ENCODE results near the gene HNRNPC.

HNRNPC gene

DNA sequence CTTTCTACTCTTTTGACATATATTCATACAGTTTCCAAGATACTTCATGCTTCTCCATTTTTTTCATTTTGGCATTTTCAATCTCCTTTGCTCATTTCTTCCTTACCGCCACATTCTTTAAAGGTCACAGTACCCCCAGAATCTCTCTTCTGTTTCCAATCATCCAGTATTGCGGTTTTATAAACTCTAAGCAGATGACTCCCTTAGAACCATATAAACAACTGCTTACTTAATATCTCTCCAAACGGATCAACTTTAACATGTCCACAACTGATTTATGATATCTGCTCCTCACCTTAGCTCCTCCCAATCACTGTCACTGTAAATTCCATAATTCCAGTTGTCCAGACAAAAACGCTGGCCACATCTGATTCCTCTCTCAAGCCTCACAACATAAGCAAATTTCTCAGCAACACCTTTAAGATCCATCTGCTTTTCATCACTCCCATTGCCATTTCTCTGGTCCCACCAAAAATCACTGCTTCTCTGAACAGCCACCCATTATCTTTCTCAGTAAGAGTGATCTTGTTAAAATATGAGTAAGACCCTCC, 49.6 kb downstream of the HNRNPC start:
- ATAC-seq (ENCODE audit: insufficient read depth, low read depth) (no peak), DNase-seq (no peak)
- Histone ChIP-seq H3K36me3 (ENCODE audit: insufficient read depth, low read length) (peaks cover 100% of the 10 kb centered on the region), H3K27me3 (ENCODE audit: insufficient read depth, low read length, poor library complexity) (no peaks in the 10 kb centered on the region), H3K27ac (ENCODE audit: low read length) (no peak overlapping the region), H3K4me3 (ENCODE audit: low read depth in 1 of 2, low read length in 2 of 2) (no peak overlapping the region), H3K4me1 (ENCODE audit: insufficient read depth, low read length) (no peaks in the 10 kb centered on the region; the same call in 1 of the 2 replicates), H2AFZ (ENCODE audit: low read depth, low read length) (no peak overlapping the region), H4K20me1 (ENCODE audit: insufficient read depth, low read length) (peaks cover 96% of the 10 kb centered on the region), H3K9me3 (ENCODE audit: insufficient read depth, low read length, severe bottlenecking) (no peaks in the 10 kb centered on the region), H3K4me2 (ENCODE audit: insufficient read depth, low read length) (no peak overlapping the region), H3K9ac (ENCODE audit: low read depth, low read length) (no peak overlapping the region), H3K79me2 (ENCODE audit: insufficient read depth, low read length) (peaks cover 100% of the 10 kb centered on the region)
- TF ChIP-seq EZH2 (IDR thresholded peaks at IDR 0.05; ENCODE audit: borderline replicate concordance, low read depth, low read length, severe bottlenecking), result no peak
- TF ChIP-seq, protein P1, sequence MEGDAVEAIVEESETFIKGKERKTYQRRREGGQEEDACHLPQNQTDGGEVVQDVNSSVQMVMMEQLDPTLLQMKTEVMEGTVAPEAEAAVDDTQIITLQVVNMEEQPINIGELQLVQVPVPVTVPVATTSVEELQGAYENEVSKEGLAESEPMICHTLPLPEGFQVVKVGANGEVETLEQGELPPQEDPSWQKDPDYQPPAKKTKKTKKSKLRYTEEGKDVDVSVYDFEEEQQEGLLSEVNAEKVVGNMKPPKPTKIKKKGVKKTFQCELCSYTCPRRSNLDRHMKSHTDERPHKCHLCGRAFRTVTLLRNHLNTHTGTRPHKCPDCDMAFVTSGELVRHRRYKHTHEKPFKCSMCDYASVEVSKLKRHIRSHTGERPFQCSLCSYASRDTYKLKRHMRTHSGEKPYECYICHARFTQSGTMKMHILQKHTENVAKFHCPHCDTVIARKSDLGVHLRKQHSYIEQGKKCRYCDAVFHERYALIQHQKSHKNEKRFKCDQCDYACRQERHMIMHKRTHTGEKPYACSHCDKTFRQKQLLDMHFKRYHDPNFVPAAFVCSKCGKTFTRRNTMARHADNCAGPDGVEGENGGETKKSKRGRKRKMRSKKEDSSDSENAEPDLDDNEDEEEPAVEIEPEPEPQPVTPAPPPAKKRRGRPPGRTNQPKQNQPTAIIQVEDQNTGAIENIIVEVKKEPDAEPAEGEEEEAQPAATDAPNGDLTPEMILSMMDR (IDR thresholded peaks at IDR 0.05; ENCODE audit: borderline replicate concordance, extremely low read depth, low read length, poor library complexity, severe bottlenecking), result no peak

DNA sequence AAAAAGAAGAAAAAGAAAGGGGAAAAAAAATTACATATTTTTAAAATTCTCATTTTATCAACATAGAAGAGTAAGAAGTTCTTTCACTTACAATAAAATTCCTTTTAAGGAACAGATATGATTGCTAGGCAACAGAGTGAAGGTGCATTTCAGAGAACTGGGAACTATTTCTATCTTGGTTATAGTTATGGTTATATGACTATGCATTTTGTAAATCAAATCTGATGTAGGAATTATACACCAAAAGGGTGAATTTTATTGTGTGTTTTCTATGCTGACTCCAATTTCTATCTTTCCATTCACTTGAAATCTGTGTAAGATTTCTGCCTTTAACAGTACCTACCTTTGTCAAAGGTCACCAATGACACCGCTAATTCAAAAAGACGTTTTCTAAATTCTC, 50.1 kb downstream of the HNRNPC start:
- Histone ChIP-seq H3K9ac (ENCODE audit: low read depth, low read length) (no peak overlapping the region), H3K36me3 (ENCODE audit: insufficient read depth, low read length) (peaks cover 100% of the 10 kb centered on the region), H3K79me2 (ENCODE audit: insufficient read depth, low read length) (peaks cover 100% of the 10 kb centered on the region), H3K27me3 (ENCODE audit: insufficient read depth, low read length, poor library complexity) (no peaks in the 10 kb centered on the region), H3K27ac (ENCODE audit: low read length) (no peak overlapping the region), H3K9me3 (ENCODE audit: insufficient read depth, low read length, severe bottlenecking) (no peaks in the 10 kb centered on the region), H3K4me3 (ENCODE audit: low read depth in 1 of 2, low read length in 2 of 2) (no peak overlapping the region), H3K4me2 (ENCODE audit: insufficient read depth, low read length) (no peak overlapping the region), H2AFZ (ENCODE audit: low read depth, low read length) (no peak overlapping the region), H4K20me1 (ENCODE audit: insufficient read depth, low read length) (peaks cover 96% of the 10 kb centered on the region), H3K4me1 (ENCODE audit: insufficient read depth, low read length) (no peaks in the 10 kb centered on the region; the same call in 1 of the 2 replicates)
- TF ChIP-seq, protein P1 (IDR thresholded peaks at IDR 0.05; ENCODE audit: borderline replicate concordance, extremely low read depth, low read length, poor library complexity, severe bottlenecking), result no peak
- DNase-seq (no peak), ATAC-seq (ENCODE audit: insufficient read depth, low read depth) (no peak)

DNA sequence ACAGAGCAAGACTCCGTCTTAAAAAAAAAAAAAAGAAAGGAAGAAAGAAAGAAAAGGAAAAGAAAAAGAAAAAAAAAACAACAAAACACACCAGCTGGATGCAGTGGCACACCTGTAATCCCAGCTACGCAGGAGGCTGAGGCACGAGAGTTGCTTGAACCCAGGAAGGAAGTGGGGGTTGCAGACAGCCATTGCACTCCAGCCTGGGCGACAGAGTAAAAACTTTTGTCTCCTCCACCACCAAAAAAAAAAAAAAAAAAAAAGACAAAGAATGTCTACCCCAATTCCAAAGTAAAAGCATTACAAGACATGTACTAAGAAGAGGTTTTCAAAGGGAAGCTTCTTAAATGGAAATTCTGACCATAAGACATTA, 53.4 kb downstream of the HNRNPC start:
- Histone ChIP-seq H3K27me3 (ENCODE audit: insufficient read depth, low read length, poor library complexity) (no peaks in the 10 kb centered on the region), H3K36me3 (ENCODE audit: insufficient read depth, low read length) (peaks cover 99% of the 10 kb centered on the region), H3K9me3 (ENCODE audit: insufficient read depth, low read length, severe bottlenecking) (no peaks in the 10 kb centered on the region), H3K9ac (ENCODE audit: low read depth, low read length) (no peak overlapping the region), H4K20me1 (ENCODE audit: insufficient read depth, low read length) (peaks cover 85% of the 10 kb centered on the region), H3K79me2 (ENCODE audit: insufficient read depth, low read length) (peaks cover 91% of the 10 kb centered on the region), H3K4me3 (ENCODE audit: low read depth in 1 of 2, low read length in 2 of 2) (no peak overlapping the region), H2AFZ (ENCODE audit: low read depth, low read length) (no peak overlapping the region), H3K4me2 (ENCODE audit: insufficient read depth, low read length) (no peak overlapping the region), H3K27ac (ENCODE audit: low read length) (no peak overlapping the region), H3K4me1 (ENCODE audit: insufficient read depth, low read length) (no peaks in the 10 kb centered on the region; the same call in 1 of the 2 replicates)
- no peak for DNase-seq
- ATAC-seq (ENCODE audit: insufficient read depth, low read depth), result no peak
- TF ChIP-seq EZH2 (IDR thresholded peaks at IDR 0.05; ENCODE audit: borderline replicate concordance, low read depth, low read length, severe bottlenecking), result no peak
- TF ChIP-seq, protein P1 (IDR thresholded peaks at IDR 0.05; ENCODE audit: borderline replicate concordance, extremely low read depth, low read length, poor library complexity, severe bottlenecking), result no peak

Data from DND-41 (cell line).